Fibroblast of lung (primary cell): ENCODE results near the gene C1orf185. TPM values are rescaled to one million over a fixed set of nuclear protein-coding genes. Genes with fewer than 3 reads are reported as not detected.

ENCODE experiments used
- DNase-seq, 2 donors: peaks; one replicate each; pipeline versions ENCODE4 v3.0.0 to v3.0.0-alpha.2; 2010; ENCODE audit warnings: low read depth in 2 of 2
- H2AFZ ChIP-seq: 2 replicates; pipeline ENCODE4 v1.5.1; 2012; ENCODE audit warnings: low read length, control low read depth, inconsistent platforms
- H3K27ac ChIP-seq: 2 replicates; pipeline ENCODE4 v1.5.1; 2011; ENCODE audit warnings: low read length, control low read depth; ENCODE audit not compliant: insufficient read depth
- H3K27me3 ChIP-seq: 2 replicates; pipeline ENCODE4 v1.5.1; 2011; ENCODE audit warnings: mild to moderate bottlenecking, low read length; ENCODE audit not compliant: control insufficient read depth, insufficient read depth
- H3K36me3 ChIP-seq: 2 replicates; pipeline ENCODE4 v1.5.1; 2011; ENCODE audit warnings: low read length; ENCODE audit not compliant: control insufficient read depth, insufficient read depth
- H3K4me1 ChIP-seq: 2 replicates; pipeline ENCODE4 v1.5.1; 2011; ENCODE audit warnings: low read length; ENCODE audit not compliant: control insufficient read depth, insufficient read depth; ENCODE audit errors: extremely low read depth
- H3K4me2 ChIP-seq: 2 replicates; pipeline ENCODE4 v1.5.1; 2011; ENCODE audit warnings: low read length, control low read depth; ENCODE audit not compliant: insufficient read depth; ENCODE audit errors: extremely low read depth
- H3K4me3 ChIP-seq, 4 experiments: fragments of 200-600 bp in 1 of 4; sonication (generic) in 1 of 4; replicated peaks in 1 of 4; 2 replicates each; pipeline ENCODE4 v1.5.1; 2011 to 2016; ENCODE audit warnings: low read length in 4 of 4, low read depth in 3 of 4, mild to moderate bottlenecking in 3 of 4, control low read depth in 2 of 4, inconsistent platforms in 1 of 4, mixed read lengths in 1 of 4; ENCODE audit not compliant: insufficient read depth in 1 of 4; ENCODE audit errors: control extremely low read depth in 1 of 4
- H3K79me2 ChIP-seq: 2 replicates; pipeline ENCODE4 v1.5.1; 2012; ENCODE audit warnings: mild to moderate bottlenecking, low read length, inconsistent platforms; ENCODE audit not compliant: control insufficient read depth, insufficient read depth
- H3K9ac ChIP-seq: 2 replicates; pipeline ENCODE4 v1.5.1; 2011; ENCODE audit warnings: mild to moderate bottlenecking, low read length, control low read depth; ENCODE audit not compliant: insufficient read depth
- H3K9me3 ChIP-seq: 2 replicates; pipeline ENCODE4 v1.5.1; 2012; ENCODE audit warnings: low read depth, low read length; ENCODE audit not compliant: control insufficient read depth, insufficient read depth
- H4K20me1 ChIP-seq: 2 replicates; pipeline ENCODE4 v1.5.1; 2011; ENCODE audit warnings: low read length; ENCODE audit not compliant: control insufficient read depth, insufficient read depth; ENCODE audit errors: extremely low read depth
- EZH2 ChIP-seq: IDR thresholded peaks from 2 replicates; pipeline ENCODE4 v1.5.1; 2012; ENCODE audit warnings: low read length, control low read depth, mild to moderate bottlenecking; ENCODE audit errors: missing control alignments
- polyA plus RNA-seq, 2 donors: library from polyadenylated mRNA; depleted of rRNA in 1 of 2; stranded (reverse) in 1 of 2; unstranded in 1 of 2; fragments of >200 nt; gene quantifications; 2 replicates each; pipeline ENCODE4 v1.2.1, GENCODE V29; 2011 to 2012; ENCODE audit warnings: missing spikeins in 1 of 2
- total RNA-seq: library from RNA; depleted of rRNA; stranded (reverse); fragments of >200 nt; gene quantifications from 2 replicates; pipeline ENCODE4 v1.2.1, GENCODE V29; 2014
- TF ChIP-seq, protein P1 (sequence below), 2 donors: IDR thresholded peaks in 1 of 2; conservative IDR thresholded peaks in 1 of 2; 1 replicate in 1 of 2; 2 replicates in 1 of 2; pipeline ENCODE4 v1.5.1; 2011 to 2012; ENCODE audit warnings: low read length in 2 of 2, control low read depth in 1 of 2, inconsistent platforms in 1 of 2, low read depth in 1 of 2, mild to moderate bottlenecking in 1 of 2

The C1orf185 gene
- total and polyA plus RNA-seq, 2 donors (not counting 1 experiment from before 2014, with no cell fraction given): not detected

DNA sequence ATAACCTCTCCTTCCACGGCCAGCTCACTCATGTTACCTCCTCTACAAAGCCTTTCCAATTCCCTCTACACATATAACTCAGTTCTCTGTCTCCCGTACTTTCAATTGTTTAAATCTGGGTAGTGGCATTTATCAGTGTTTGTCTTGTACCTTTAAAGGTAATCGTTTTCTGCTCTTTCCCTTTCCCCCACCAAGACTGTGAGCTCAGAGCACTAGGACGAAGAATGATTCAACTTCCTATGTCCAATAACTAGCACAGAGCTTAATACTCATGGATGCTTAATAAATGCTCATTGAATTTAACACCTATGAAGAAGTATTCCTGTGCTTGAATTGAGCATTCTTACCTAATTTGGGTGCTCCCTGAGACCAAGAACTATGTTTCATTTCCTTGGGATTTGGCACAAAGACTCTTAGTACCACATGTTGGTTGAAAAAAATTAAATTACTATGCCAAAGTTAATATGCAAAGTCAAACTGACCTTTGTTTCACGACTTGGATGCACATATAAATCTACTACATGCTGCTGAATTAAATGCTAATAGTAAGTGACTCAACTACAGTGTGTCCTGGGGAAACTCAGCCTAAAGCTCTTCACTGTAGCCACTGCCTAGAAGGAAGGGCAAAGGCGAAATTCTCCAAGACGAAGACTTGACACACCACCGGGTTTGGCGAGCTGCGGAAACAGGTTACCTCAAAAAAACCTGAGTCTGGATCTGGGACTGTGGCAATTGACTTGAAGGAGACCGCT is 30.6 kb upstream of the C1orf185 start:
- H4K20me1 ChIP-seq: no peaks in the 10 kb centered on the region
- no peak overlapping the region for H3K4me2 ChIP-seq
- no peak overlapping the region for H3K4me3 ChIP-seq
- H3K36me3 ChIP-seq: no peaks in the 10 kb centered on the region
- TF ChIP-seq, protein P1, sequence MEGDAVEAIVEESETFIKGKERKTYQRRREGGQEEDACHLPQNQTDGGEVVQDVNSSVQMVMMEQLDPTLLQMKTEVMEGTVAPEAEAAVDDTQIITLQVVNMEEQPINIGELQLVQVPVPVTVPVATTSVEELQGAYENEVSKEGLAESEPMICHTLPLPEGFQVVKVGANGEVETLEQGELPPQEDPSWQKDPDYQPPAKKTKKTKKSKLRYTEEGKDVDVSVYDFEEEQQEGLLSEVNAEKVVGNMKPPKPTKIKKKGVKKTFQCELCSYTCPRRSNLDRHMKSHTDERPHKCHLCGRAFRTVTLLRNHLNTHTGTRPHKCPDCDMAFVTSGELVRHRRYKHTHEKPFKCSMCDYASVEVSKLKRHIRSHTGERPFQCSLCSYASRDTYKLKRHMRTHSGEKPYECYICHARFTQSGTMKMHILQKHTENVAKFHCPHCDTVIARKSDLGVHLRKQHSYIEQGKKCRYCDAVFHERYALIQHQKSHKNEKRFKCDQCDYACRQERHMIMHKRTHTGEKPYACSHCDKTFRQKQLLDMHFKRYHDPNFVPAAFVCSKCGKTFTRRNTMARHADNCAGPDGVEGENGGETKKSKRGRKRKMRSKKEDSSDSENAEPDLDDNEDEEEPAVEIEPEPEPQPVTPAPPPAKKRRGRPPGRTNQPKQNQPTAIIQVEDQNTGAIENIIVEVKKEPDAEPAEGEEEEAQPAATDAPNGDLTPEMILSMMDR (conservative IDR thresholded peaks at IDR 0.05 in 1 of 2, IDR thresholded peaks at IDR 0.05 in 1 of 2; ENCODE audit: low read depth in 1 of 2, low read length in 2 of 2): no peak
- TF ChIP-seq EZH2: no peak
- H2AFZ ChIP-seq: no peak overlapping the region
- H3K27ac ChIP-seq: no peak overlapping the region
- DNase-seq: no peak
- H3K79me2 ChIP-seq: no peaks in the 10 kb centered on the region
- H3K9ac ChIP-seq: no peak overlapping the region
- H3K4me1 ChIP-seq: peaks cover 4% of the 10 kb centered on the region
- no peaks in the 10 kb centered on the region for H3K9me3 ChIP-seq
- no peaks in the 10 kb centered on the region for H3K27me3 ChIP-seq

DNA sequence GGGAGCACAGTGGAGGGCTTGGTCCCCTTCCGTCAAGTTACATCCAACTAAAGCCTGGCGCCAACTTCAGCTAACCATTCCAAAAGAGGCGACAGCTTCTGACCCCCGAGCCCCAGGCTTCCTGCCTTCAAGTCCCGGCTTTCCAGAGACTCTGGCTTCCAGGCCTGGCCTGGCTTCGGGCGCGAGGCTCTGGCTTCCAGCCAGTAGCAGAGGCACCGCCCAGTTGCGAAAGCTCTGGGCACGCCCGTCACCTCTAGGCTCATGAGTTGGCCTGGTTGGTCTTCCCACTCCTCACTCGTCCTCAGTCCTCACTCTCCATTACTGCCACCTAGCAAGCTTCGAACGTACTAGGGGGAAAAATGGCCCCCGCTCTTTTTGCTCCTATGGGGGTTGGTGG is 30.0 kb upstream of the C1orf185 start:
- Histone ChIP-seq H2AFZ (no peak overlapping the region), H3K79me2 (no peaks in the 10 kb centered on the region), H3K4me3 (no peak overlapping the region), H3K4me2 (no peak overlapping the region), H3K9ac (no peak overlapping the region), H3K27me3 (no peaks in the 10 kb centered on the region), H3K27ac (no peak overlapping the region), H3K36me3 (no peaks in the 10 kb centered on the region), H3K9me3 (no peaks in the 10 kb centered on the region), H3K4me1 (peaks cover 4% of the 10 kb centered on the region), H4K20me1 (no peaks in the 10 kb centered on the region)
- TF ChIP-seq EZH2: no peak
- TF ChIP-seq, protein P1 (conservative IDR thresholded peaks at IDR 0.05 in 1 of 2, IDR thresholded peaks at IDR 0.05 in 1 of 2; ENCODE audit: low read depth in 1 of 2, low read length in 2 of 2): no peak
- DNase-seq: no peak

DNA sequence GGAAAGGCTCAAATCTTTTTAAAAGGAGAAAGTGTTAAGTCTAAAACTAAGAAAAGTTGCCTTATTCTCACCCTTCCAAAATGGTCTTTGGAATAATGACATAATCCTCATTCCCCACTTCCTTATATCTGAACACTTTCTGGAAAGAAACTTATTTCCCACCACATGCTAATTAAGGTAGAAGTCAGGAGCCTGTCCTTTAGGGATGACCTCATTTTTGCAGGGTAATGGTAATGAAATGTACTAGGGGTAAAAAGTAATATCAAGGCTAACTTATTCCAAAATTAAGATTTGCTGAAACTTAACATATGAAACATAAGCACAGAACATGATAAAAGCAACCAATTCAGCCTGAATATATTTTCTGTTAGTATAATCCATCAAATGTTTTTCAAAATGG is 29.4 kb upstream of the C1orf185 start:
- H3K27ac ChIP-seq: no peak overlapping the region
- H3K4me1 ChIP-seq: peaks cover 4% of the 10 kb centered on the region
- no peak overlapping the region for H3K4me2 ChIP-seq
- H3K9ac ChIP-seq: no peak overlapping the region
- TF ChIP-seq, protein P1 (conservative IDR thresholded peaks at IDR 0.05 in 1 of 2, IDR thresholded peaks at IDR 0.05 in 1 of 2; ENCODE audit: low read depth in 1 of 2, low read length in 2 of 2): no peak
- no peak overlapping the region for H2AFZ ChIP-seq
- H3K27me3 ChIP-seq: no peaks in the 10 kb centered on the region
- no peaks in the 10 kb centered on the region for H3K79me2 ChIP-seq
- no peaks in the 10 kb centered on the region for H4K20me1 ChIP-seq
- H3K36me3 ChIP-seq: no peaks in the 10 kb centered on the region
- no peak overlapping the region for H3K4me3 ChIP-seq
- H3K9me3 ChIP-seq: no peaks in the 10 kb centered on the region
- DNase-seq: no peak
